ENCODE measurements around the gene VPS4B. TPM values are rescaled to one million over a fixed set of nuclear protein-coding genes. Genes with fewer than 3 reads are reported as not detected.

Gene VPS4B
- total RNA-seq = 30.1 and 37.7 TPM in 2 replicates

GRCh38 chr18:63422087-63422863 lies at the start of gene VPS4B:
TSS of gene VPS4B (minus strand) at chr18:63422476. CDS start at chr18:63422259, 217 bp downstream.

GRCh38 chr18:63367053-63367953 lies 55.0 kb downstream of the VPS4B start, which contains the start of gene KDSR:
TSS of gene KDSR (minus strand) at chr18:63367206. CDS start at chr18:63367118, 88 bp downstream.

Other genes with a start within 250 kb of the VPS4B start
- 2.6 and 5.3 TPM in 2 replicates for gene BCL2, start 102.7 kb downstream of the VPS4B start, total RNA-seq
- gene KDSR, start 55.3 kb downstream of the VPS4B start, total RNA-seq = 27.4 and 27.6 TPM in 2 replicates
- gene SERPINB5, start 54.5 kb upstream of the VPS4B start, total RNA-seq = not detected in 2 replicates
- gene SERPINB12, start 119.9 kb upstream of the VPS4B start, total RNA-seq = not detected in 2 replicates
- not detected in 2 replicates for gene SERPINB13, start 164.9 kb upstream of the VPS4B start, total RNA-seq
- under 0.01 TPM in 1 of 2 replicates, not detected in the other for gene SERPINB4, start 221.8 kb upstream of the VPS4B start, total RNA-seq
- not detected in 2 replicates for gene SERPINB3, start 239.4 kb upstream of the VPS4B start, total RNA-seq